ENCODE data around the gene KCNK1.

KCNK1 gene

DNA sequence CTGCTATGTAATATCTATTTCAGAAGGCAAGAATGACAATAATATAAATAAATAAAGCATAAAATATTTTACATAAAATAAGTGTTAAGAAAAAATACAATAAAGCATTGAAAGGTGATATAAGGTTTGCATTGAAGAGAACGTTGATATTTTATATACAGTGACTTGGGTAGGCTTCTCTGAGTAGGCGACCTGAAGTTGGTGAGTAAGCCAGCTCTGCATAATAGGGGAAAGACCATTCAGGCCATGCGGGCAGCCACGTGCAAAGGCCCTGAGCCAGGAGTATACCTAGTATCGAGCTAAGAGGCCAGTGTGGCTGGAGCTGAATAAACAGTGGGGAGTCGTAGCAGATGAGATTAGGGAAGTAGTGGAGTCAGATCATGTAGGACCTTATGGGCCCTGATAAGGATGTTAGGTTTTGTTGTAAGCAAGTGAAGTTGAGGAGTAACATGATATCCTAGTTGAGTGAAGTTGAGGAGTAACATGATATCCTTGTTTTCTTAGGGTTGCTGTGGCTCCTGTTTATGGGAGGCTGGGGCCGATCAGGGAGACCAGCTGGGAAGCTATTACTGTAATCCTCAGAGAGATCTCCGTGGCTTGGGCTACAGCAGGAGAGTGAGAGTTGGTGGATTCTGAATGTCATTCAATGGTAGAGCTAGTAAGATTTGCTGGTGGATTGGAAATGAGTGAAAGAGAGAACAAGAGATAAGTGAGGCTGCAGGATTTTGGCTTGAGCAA is 22.0 kb downstream of the KCNK1 start:
- no peak for DNase-seq (ENCODE audit: low read depth in 3 of 3, low spot score in 1 of 3)

DNA sequence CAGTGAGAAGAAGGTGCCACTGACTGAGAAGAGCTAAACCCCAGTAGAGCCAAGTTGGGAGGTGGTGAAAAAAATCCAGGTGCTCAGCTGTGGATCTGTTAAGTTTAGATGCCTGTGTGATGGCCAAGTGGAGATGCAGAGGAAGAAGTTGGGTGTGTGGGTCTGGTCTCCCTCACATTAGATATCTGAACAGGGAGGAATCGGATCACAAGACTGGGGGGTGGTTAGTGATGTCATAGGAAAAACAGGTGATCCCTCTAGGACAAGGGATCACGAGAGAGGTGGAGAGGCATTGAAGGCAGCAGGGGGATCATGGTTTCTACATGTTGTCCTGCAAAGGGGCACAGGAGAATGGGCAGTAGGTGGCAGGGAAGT is 22.6 kb downstream of the KCNK1 start:
- DNase-seq (ENCODE audit: low read depth in 3 of 3, low spot score in 1 of 3), result no peak

DNA sequence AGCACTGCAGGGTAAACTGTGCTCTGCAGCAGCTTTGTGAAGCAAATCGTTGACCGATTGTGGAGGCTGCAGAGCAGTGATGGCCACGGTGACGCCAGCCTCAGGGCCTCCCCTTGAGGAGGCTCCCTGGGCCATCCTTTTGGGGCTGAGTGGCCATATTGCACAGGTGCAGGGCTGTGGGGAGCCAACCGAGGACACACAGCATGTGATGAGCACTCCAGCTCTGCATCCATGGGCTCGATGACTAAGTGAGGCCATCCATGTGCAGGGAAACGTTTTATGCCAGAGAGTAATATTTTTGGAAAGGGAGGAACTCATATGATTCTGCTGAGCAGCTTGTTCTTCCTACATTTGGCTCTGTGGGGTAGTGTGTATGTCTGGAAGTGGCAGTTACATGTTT is 24.6 kb downstream of the KCNK1 start:
- DNase-seq (ENCODE audit: low read depth in 3 of 3, low spot score in 1 of 3), result no peak

DNA sequence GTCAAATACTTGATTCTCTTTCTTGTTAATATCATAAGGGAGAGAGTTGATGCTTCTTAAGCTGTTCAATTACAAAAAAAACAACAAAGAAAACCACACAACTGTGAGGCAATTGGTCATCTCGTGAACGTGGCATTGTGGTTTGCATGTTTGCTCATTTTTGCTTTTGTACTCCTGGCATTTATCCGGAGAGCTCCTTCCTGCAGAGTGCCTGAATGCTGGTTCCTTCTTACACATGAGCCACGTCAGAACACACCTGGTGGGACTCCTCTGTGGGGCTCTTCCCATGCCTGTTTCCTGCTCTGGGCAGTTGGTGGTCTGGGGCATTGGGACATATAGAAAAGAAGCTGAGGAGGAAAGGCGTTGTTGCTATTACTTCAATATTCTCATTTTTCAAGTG is 25.7 kb downstream of the KCNK1 start:
- no peak for DNase-seq (ENCODE audit: low read depth in 3 of 3, low spot score in 1 of 3)

DNA sequence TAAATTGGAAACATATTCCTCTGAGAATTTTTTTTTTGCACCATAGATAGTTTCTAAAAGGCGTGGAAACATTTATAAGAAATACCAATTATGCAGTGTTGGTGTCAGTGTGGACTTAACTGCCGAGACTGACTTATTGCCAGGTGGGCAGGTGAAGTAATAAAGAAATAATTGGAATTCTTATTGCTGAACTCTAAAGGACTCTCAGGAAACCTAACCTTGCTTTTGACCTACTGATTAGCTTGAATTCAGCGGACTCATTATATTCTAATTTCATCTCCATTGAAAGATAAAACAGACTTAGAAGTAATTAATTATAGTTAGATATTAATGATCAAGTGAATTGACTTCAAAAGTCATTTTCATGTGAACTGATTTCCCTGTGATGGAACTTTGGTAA is 26.3 kb downstream of the KCNK1 start:
- no peak for DNase-seq (ENCODE audit: low read depth in 3 of 3, low spot score in 1 of 3)

DNA sequence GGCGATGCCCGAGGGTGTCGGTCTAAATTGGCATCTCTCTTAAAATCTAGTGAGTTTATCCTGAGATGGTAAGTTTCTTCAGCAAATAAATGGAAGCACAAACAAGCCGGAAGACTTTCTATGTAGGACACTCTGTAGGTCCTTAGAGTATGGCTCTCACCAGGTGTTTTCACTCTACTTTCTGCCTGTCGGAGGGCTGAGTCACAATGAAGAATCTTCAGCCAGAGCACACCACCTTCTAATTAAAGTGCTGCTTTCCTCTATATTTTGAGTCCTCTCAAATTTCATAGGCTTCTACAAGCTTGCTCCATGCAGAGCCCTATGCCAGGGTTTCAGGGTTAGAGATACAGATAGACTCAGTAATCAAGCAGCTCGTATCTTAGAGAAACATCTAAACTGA is 27.1 kb downstream of the KCNK1 start:
- DNase-seq (ENCODE audit: low read depth in 3 of 3, low spot score in 1 of 3), result no peak

DNA sequence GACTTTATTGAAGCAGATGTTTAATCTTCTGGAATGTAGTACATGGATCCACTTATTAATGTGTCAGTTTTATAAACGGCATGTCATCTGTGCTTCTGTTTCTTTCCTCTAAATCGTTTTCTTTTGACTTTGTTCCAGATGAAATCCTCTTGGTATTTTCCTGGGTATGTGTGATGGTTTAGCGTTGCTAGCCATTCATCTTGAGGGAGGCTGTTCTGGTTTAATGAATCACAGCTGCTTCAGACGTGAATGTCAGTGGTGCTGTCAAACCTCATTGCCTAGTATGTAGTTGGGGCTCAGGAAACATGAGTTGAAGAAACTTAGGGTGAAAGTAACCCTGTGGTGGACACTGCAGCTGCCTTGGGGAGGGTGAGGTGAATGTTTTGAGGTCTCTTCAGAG is 33.2 kb downstream of the KCNK1 start:
- DNase-seq (ENCODE audit: low read depth in 3 of 3, low spot score in 1 of 3), result no peak

DNA sequence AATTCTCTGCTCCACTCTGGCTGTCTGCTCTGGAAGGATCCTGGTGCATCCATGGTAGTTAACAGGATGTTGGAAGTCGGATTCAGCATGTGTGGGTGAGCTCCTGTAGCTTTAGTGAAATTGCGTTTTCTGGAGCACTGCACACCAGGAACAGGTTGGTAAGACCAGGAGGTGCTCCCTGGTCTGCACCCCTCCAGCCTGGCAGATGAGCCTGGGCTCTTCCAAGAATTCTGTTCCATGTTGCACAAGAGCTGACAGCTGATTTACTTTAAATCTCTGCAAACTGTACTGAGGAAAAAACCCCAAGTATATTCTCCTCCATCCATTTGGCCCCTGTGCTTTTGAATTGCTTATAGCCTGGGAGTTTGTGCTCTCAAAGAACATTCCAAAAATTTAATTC is 33.7 kb downstream of the KCNK1 start:
- no peak for DNase-seq (ENCODE audit: low read depth in 3 of 3, low spot score in 1 of 3)

DNA sequence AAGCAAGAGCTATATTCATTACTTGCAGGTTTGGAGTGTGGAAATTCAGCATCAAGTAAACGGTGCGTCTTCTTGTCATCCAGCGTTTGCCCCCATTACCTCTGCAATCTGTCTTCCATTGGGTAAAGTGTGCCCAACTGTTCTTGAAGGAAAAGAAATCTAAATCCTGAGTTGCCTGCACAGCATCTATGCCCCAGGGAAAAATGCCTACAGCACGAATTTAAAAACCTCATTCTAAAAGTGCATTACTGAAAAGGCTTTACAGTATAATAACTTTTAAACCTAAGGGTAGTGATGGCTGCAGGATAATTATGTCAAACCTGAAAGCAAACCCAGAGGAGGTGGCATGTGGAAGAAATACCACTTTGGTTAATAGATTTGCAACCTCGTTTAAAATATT is 37.2 kb downstream of the KCNK1 start:
- DNase-seq (ENCODE audit: low read depth in 3 of 3, low spot score in 1 of 3), result no peak

DNA sequence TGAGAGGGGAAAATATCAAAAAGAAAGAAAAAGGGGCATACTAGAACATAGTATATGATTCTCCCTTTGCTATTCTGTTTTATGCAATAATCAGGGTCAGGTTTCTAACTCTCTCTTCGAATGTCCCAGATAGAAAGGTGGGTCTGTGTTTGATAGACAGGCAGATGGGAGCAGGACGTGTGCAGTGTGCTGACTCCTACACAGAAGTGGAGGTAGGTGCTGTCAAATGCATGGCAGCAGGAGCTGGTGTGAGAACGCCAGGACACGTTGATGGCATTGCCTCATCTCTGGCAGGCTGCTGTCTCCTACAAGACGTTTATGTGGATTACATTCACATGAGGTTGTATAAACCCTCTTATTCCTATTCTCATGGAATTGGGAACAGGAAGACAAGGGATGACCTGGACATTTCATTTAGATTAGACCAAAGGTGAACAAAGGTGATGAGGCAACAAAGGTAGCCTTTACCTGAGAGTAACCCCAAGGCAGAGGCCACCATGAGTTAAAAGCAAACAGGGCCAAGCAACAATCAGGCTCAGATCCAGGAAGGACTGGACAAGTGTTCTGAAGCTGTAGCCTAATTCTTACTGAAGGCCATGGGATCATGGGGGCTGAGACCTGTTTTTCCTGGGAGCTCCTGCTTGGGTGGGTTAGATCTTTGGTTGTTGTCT is 37.8 kb downstream of the KCNK1 start:
- DNase-seq (ENCODE audit: low read depth in 3 of 3, low spot score in 1 of 3), result no peak

DNA sequence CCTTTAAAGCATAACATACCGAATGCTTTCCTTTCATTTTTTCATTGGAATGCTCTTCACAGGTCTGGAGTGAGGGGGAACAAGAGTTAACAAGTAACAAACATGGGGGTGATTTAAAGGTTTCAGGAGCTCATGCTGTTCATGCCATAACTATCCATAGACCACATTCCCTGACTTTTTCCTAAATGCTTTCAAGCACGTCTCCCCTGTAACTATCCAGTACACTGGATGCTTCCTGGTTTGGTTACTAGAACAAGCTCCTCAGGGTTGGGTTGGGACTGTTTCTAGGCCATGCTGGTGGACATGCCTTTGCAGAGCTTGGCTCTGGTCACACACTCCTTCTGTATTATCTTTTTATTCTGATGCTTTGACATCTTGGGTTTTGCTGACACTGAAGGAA is 38.6 kb downstream of the KCNK1 start:
- DNase-seq (ENCODE audit: low read depth in 3 of 3, low spot score in 1 of 3), result no peak

DNA sequence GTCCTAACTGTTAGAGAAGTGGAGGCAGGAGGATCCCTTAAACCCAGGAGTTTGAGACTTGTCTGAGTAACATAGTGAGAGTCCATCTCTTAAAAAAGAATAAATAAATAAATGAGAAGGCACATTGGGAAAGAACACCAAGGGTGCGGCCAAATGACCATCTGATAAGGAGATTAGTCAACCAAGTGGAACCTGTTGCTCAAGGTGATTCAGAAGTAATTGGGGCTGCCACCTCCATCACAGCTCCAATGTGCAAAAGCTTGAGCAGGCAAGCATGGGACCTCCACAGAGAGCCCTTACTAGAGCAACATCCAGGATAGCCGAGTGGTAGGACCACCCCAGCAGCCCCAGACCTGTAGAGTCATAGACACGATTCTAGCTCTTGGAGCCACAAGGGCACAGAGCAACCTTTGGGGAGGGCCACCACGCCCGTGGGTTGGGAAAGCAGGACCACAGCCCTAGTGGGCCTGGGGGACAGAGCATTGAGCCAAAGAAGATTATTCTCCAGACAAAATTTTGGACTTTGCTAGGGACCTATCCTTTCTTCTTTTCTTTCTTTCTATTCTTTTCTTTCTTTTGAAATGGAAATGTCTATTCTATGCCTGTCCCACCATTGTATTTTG is 40.9 kb downstream of the KCNK1 start:
- no peak for DNase-seq (ENCODE audit: low read depth in 3 of 3, low spot score in 1 of 3)

DNA sequence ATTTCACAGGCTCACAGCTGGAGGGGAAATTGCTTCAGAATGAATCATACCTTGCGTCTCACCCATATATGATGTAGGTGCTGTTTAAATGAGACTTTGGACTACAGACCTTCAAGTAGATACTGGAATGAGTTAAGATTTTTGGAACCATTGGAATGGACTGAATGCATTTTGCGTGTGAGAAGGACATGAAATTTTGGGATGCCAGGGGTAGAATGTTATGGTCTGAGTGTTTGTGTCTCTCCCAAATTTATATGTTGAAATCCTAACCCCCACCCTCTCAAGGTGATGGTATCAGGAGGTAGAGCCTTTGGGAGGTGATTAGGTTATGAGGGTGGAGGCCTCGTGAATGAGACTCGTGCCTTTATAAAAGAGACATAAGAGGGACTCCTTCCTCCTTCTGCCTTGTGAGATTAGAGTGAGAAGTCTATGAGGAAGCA is 41.4 kb downstream of the KCNK1 start:
- DNase-seq (ENCODE audit: low read depth in 3 of 3, low spot score in 1 of 3), result no peak

DNA sequence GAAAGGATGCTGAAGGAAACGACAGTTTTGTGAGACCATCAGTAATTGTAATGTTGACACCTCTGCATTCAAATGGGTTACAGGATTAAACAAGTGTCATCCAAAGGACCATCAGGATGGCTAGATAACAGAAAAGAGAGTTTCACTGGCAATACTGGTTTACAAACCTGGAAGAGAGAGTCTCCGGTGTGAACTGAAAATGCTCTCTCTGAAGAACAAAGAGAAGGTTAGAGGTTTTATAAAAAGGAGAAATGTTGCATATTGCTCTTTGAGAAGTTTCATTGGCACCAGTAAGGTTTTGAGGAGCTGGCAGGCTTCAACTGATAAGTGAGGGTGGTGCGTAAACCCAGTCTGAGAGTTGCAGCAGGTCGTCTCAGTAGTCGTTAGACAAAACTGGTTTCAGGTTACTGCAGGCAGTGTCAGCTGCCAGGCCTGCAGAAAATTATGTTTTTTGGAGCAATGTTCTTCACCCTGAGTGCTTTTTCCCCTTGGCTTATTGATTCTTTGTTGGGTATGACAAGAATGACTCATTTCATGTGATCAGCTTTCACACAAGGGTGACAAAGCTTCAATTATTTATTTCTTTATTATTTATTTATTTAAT is 42.2 kb downstream of the KCNK1 start:
- no peak for DNase-seq (ENCODE audit: low read depth in 3 of 3, low spot score in 1 of 3)

DNA sequence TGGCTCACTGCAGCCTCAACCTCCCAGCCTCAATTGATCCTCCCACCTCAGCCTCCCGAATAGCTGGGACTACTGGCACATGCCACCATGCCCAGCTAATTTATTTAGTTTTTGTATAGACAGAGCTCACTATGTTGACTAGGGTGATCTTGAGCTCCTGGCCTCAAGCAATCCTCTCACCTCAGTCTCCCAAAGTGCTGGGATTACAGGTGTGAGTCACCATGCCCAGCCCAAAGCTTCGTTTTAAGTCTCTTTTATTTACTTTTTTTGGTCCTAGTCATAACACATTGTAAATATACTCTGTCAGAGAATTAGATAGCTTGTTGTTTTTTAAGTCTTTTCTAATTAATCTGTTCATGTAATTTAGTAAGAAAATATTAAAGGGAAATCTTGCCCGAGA is 42.8 kb downstream of the KCNK1 start:
- DNase-seq (ENCODE audit: low read depth in 3 of 3, low spot score in 1 of 3), result no peak

DNA sequence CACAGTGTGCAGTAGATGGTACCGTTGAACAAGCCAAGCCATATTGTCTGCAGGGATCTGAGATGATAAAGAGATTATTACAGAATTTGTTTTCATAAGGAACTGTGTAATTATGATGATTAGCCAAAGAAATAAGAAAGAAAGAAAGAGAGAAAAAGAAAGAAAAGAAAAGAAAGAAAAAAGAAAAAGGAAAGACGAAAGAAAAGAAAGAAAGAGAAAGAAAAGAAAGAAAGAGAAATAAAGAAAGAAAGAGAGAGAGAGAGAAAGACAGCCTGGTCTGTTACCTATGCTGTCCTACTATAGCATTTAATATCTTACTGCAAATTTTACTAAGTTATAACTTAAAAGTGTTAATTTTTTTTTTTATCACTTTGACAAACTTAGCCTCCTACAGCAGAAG is 43.6 kb downstream of the KCNK1 start:
- no peak for DNase-seq (ENCODE audit: low read depth in 3 of 3, low spot score in 1 of 3)

DNA sequence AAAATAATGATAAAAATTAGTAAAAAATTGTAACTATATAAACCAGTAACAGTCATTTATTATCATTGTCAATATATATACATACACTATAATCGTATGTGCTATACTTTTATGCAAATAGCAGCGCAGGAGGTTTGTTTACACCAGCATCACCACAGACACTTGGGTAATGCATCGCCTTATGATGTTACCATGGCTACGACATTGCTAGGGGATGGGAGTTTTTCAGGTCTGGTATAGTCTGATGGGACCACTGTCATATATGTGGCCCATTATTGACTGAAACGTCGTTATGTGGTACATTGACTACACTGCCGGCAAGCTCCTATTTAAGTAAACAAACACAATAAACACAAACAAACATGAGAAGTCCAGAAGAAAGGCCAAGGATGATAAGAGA is 45.6 kb downstream of the KCNK1 start:
- no peak for DNase-seq (ENCODE audit: low read depth in 3 of 3, low spot score in 1 of 3)

DNA sequence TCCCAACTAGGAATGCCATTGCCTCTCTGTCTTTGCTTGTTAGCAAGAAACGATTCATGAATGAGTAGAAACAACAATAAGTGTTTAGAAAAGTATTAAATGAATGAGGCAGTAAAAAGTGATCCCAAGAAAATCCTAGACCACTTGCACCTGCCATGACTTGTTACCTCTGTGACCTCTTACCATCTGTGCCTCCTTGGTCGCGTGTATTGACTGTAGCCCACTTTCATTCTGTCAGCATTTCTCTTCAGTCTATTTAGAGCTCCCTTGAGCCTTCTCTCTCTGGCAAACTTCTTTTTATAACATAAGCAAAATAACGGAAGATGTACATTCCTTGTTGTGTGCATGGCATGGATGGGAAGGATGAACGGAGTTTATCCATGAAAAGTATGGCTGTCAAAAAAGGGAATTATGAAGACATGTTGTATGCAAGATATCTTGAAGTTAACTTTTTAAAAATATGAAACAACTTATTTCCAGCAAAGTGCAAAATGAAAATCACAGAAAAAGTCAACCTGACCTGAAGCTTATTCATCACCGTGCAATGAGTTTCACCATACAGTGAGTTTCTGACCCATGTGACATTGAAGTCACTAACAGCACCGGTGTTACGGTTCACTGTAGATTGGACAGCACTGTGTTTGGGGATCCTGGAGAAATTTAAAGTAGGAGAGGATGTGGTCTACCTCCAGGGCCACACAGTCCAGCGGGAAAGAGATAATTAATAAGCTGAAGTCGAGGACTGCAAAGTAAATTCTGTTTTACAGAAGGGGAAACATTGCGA is 47.7 kb downstream of the KCNK1 start:
- DNase-seq (ENCODE audit: low read depth in 3 of 3, low spot score in 1 of 3), result no peak

DNA sequence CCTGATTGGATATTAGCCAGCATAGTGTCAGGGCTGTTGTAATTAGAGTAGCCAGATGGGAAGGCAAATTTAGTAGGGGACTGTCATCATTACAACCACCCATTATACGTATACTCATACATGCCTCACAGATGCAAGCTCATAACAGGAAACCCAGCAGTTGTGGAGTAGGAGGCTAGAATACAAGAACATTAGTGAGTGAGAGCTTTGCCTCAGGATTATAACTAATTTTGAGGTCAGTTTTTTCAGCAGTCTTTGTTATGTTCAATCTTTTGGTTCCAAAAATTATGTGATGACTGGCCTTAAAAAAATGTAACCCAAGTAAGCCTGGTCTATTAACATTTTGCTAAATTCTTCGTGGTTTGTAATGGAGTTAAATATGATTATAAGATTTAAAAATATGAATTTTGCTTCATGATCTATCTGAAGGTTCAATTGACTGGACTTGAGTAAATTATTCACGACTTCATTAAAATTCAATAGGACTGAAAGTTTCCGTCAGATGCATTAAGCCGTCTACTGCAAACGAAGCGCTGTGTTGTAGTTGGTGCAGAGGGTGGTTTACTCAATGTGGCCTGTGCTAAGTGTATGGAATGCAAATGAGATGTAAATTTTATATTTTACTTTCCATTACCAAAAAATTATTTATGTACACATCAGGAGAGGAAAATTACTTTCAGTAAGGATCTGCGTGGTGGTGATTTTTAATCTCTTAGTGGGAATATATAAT is 48.8 kb downstream of the KCNK1 start:
- DNase-seq (ENCODE audit: low read depth in 3 of 3, low spot score in 1 of 3), result no peak

DNA sequence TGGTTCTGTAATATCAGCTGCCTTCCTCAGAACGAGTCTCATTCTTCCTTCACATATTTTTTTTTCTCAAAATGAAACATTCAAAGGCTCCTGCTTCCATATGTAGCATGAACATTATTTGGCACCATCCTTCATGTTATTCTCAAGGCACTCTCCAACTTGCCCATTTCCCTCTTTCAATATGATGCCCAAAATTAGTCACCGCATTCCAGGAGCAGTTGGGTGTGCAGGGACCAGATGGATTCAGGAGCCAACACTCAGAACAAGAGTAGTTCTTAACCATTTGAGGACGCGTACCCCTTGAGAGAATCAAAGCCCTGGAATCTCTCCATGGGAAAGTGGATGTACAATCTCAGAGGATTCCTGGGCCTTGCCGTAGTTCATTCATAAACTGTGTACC is 50.3 kb downstream of the KCNK1 start:
- no peak for DNase-seq (ENCODE audit: low read depth in 3 of 3, low spot score in 1 of 3)

Data from stimulated activated CD4-positive, alpha-beta T cell treated with anti-CD3 and anti-CD28 coated beads, TNF-alpha, amount 100 ng/mL, for 1 hour (primary cell).